ENCODE data around the gene HOXD4.

The HOXD4 gene

GRCh38 chr2:176172007-176172894, 20.9 kb downstream of the HOXD4 start:
- no peak for TF ChIP-seq CTCF (conservative IDR thresholded peaks at IDR 0.05; ENCODE audit: low read length)
- no peak for DNase-seq (ENCODE audit: low read depth)
- H3K4me3 ChIP-seq (ENCODE audit: low read length) = no peak overlapping the region

DNA sequence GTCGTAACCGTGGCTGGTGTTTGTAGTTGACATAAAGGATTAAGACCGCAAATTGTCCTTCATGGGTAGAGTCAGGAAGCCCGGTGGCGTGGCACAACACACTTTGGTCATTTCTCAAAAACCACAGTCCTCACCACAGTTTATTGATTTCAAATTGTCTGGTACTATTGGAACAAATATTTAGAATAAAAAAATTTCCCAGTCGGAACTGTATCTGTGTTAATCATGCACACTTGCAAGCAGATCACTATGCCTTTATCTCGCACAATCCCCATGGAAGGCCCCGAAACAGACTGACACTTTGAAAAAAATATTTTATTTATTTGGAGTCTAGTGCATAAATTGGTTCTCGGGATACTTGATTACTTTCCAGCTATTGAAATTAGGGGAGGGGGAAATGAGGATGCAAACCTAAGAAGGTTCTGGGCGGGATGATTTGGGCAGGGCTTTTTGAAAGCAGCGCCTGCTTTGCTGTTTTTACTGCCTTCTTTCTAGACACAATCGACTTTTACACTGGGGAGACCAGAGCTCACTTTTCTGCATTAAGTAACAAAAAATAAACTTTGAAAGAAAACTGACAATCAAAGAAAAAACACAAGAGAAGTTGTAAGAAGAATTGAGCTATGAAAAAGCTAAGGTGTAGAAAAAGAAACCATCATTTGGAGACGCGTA, 21.7 kb downstream of the HOXD4 start:
- no peak for DNase-seq (ENCODE audit: low read depth)
- no peak overlapping the region for H3K4me3 ChIP-seq (ENCODE audit: low read length)
- no peak for TF ChIP-seq CTCF (conservative IDR thresholded peaks at IDR 0.05; ENCODE audit: low read length)

- TF ChIP-seq CTCF (conservative IDR thresholded peaks at IDR 0.05; ENCODE audit: low read length) = no peak
- no peak for DNase-seq (ENCODE audit: low read depth)
- H3K4me3 ChIP-seq (ENCODE audit: low read length) = no peak overlapping the region
Measured at GRCh38 chr2:176173567-176174381, 22.4 kb downstream of the HOXD4 start.

- no peak for DNase-seq (ENCODE audit: low read depth)
- no peak for TF ChIP-seq CTCF (conservative IDR thresholded peaks at IDR 0.05; ENCODE audit: low read length)
- H3K4me3 ChIP-seq (ENCODE audit: low read length) = no peak overlapping the region
Measured at GRCh38 chr2:176174382-176174823, 23.1 kb downstream of the HOXD4 start.

- TF ChIP-seq CTCF (conservative IDR thresholded peaks at IDR 0.05; ENCODE audit: low read length) = no peak
- H3K4me3 ChIP-seq (ENCODE audit: low read length) = no peak overlapping the region
- no peak for DNase-seq (ENCODE audit: low read depth)
Measured at GRCh38 chr2:176174824-176175708, 23.7 kb downstream of the HOXD4 start.

Data from AG10803 (cell line).